Spleen (tissue), 13 donors: ENCODE measurements around the gene FAM9C. TPM values are rescaled to one million over a fixed set of nuclear protein-coding genes. Genes with fewer than 3 reads are reported as not detected.

ENCODE experiments used
- DNase-seq: peaks from one replicate; pipeline ENCODE4 v3.0.0-alpha.2; 2020
- H3K27ac ChIP-seq, 8 donors: fragments of 200-600 bp; sonication (generic) in 7 of 8; 1 replicate in 4 of 8; 2 replicates in 4 of 8; pipeline versions ENCODE4 v1.5.0 to v1.8.0; 2016 to 2021; ENCODE audit warnings: inconsistent platforms in 4 of 8, mild to moderate bottlenecking in 4 of 8, moderate library complexity in 1 of 8
- H3K27me3 ChIP-seq, 7 donors: fragments of 200-600 bp; sonication (generic) in 6 of 7; replicated peaks in 1 of 7; 1 replicate in 4 of 7; 2 replicates in 3 of 7; pipeline versions ENCODE4 v1.5.0 to v1.8.0; 2016 to 2021; ENCODE audit warnings: inconsistent platforms in 3 of 7, mild to moderate bottlenecking in 1 of 7
- H3K36me3 ChIP-seq, 6 donors: fragments of 200-600 bp; sonication (generic) in 5 of 6; 1 replicate in 4 of 6; 2 replicates in 2 of 6; pipeline versions ENCODE4 v1.5.0 to v1.8.0; 2016 to 2021; ENCODE audit warnings: inconsistent platforms in 2 of 6
- H3K4me1 ChIP-seq, 6 donors: fragments of 200-600 bp; sonication (generic) in 5 of 6; 1 replicate in 3 of 6; 2 replicates in 3 of 6; pipeline versions ENCODE4 v1.5.0 to v1.8.0; 2016 to 2021; ENCODE audit warnings: inconsistent platforms in 3 of 6
- H3K4me3 ChIP-seq, 8 donors: fragments of 200-600 bp; sonication (generic) in 7 of 8; 1 replicate in 4 of 8; 2 replicates in 4 of 8; pipeline versions ENCODE4 v1.5.0 to v1.8.0; 2016 to 2021; ENCODE audit warnings: inconsistent platforms in 4 of 8, mild to moderate bottlenecking in 4 of 8, moderate library complexity in 2 of 8
- H3K9me3 ChIP-seq, 8 donors: fragments of 200-600 bp; sonication (generic) in 7 of 8; 1 replicate in 4 of 8; 2 replicates in 4 of 8; pipeline versions ENCODE4 v1.5.0 to v1.8.0; 2016 to 2021; ENCODE audit warnings: inconsistent platforms in 4 of 8
- POLR2A ChIP-seq, 3 donors: fragments of 450-650 bp; IDR thresholded peaks; one replicate each; pipeline ENCODE4 v1.5.1; 2017; ENCODE audit warnings: antibody characterized with exemption in 3 of 3, mild to moderate bottlenecking in 1 of 3
- POLR2AphosphoS5 ChIP-seq, 3 donors: sonication (generic); formaldehyde crosslinking; IDR thresholded peaks; one replicate each; pipeline ENCODE4 v1.5.1; 2017; ENCODE audit warnings: antibody characterized with exemption in 3 of 3
- WGBS, 5 donors: extraction: QIAGEN DNeasy Blood & Tissue Kit in 3 of 5; methylation state at CpG; one replicate each; pipeline versions ENCODE4 v1.1.5 to v1.1.7; 2013 to 2018; 5-methylcytosine and 5-hydroxymethylcytosine counted together
- intact Hi-C: fragments of 100-400 bp; cut with DNase I; formaldehyde crosslinking; loops from one replicate; pipeline ENCODE4 v1.15.0; 2023; ENCODE audit warnings: low total_unique reads
- long read RNA-seq, 2 donors: transcript quantifications; one replicate each; lab custom pipeline, GENCODE V29; 2026
- polyA plus RNA-seq, 3 donors: library from polyadenylated mRNA; stranded (reverse); fragments of 200-250 nt; gene quantifications; one replicate each; pipeline ENCODE4 v1.2.1, GENCODE V29; 2013
- total RNA-seq, 7 donors: library from RNA; depleted of rRNA in 3 of 7; stranded (reverse); fragments of >200 nt in 3 of 7; fragmentation: NEBNext Ultra II Directional in 4 of 7; extraction: Animal tissue kit (Norgen Biotek cat#: 25700) in 4 of 7; gene quantifications; one replicate each; pipeline versions ENCODE4 v1.1.0 to v1.2.1, GENCODE V29; 2016 to 2021
- TF ChIP-seq, protein P1 (sequence below), 11 experiments: fragments of 200-600 bp in 7 of 11; fragments of 450-650 bp in 4 of 11; sonication (generic) in 4 of 11; IDR thresholded peaks in 8 of 11; conservative IDR thresholded peaks in 3 of 11; 1 replicate in 7 of 11; 2 replicates in 4 of 11; pipeline versions ENCODE4 v1.4.0 to v1.8.0; 2016 to 2021; ENCODE audit warnings: antibody characterized with exemption in 11 of 11, inconsistent platforms in 4 of 11, mild to moderate bottlenecking in 1 of 11
- donor health status: healthy with polysubstance abuse.
- donor health status: DM: no; HTN: no; CAD: no; lungs with moderate emphysema.
- donor health status: DM: no; HTN: no; CAD: no.
- donor health status: Bipolar disorder and iron deficiency.
- donor health status: healthy.
- donor health status: DM: no; HTN: no; CAD: no.
- donor health status: DM: yes; HTN: yes; CAD: no.

The FAM9C gene
- total RNA-seq (10 to 100 TPM in 3 of 7 donors, under 1 TPM in 2, not detected in 2; 0.09 to 56.0 (median 12.3) TPM), polyA plus RNA-seq (10 to 100 TPM in 1 of 3 donors, under 1 TPM in 1, not detected in 1; 0.16 to 10.5 TPM)
- long read RNA-seq, donor 1: 0 reads
- long read RNA-seq, donor 2: 0 reads

DNA sequence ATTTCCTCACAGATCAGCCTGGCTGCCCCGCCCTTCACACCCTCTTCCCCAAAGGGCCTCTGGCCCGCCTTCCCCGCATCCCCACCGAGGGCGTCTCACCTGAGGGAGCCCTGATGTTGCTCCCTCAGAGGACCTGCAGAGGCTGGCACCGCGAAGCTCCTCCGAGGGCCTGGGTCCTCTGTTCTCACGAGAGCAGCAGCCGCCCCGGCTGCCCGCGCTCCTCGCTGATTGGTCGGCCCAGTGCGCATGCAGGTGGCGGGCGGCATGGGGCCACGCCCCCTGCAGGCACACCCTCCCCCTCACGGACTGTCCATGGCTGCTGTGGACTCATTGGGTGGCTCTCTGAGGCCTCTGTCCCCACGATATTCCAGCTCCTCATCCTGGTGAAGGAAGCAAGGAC is at the start of gene FAM9C:
Gene FAM9C, minus strand, starts transcription at position 180 of the 400 bp plus-strand sequence. CDS start 831 bp downstream, outside the sequence.
- H3K4me3 ChIP-seq: no peak within 1 kb of the TSS
- H3K27me3 ChIP-seq: peaks cover 0 to under 1% (median 0%) of the 10 kb centered on the region in 7 donors
- peak within 1 kb of the TSS in 2 of 8 donors; percentile 27 to 71 for H3K27ac ChIP-seq
- H3K9me3 ChIP-seq: no peaks in the 10 kb centered on the region
- peak; percentile 75 for DNase-seq
- 68 to 98% (median 93%) methylated on average over 11 to 21 of the region's 21 CpGs for WGBS, 5 donors
- no peaks in the 10 kb centered on the region for H3K36me3 ChIP-seq
- intact Hi-C loops: no loop called here
- H3K4me1 ChIP-seq: peaks cover 0 to 31% (median 2%) of the 10 kb centered on the region in 6 donors
- no peak for TF ChIP-seq POLR2AphosphoS5 (IDR thresholded peaks at IDR 0.05)
- TF ChIP-seq, protein P1, sequence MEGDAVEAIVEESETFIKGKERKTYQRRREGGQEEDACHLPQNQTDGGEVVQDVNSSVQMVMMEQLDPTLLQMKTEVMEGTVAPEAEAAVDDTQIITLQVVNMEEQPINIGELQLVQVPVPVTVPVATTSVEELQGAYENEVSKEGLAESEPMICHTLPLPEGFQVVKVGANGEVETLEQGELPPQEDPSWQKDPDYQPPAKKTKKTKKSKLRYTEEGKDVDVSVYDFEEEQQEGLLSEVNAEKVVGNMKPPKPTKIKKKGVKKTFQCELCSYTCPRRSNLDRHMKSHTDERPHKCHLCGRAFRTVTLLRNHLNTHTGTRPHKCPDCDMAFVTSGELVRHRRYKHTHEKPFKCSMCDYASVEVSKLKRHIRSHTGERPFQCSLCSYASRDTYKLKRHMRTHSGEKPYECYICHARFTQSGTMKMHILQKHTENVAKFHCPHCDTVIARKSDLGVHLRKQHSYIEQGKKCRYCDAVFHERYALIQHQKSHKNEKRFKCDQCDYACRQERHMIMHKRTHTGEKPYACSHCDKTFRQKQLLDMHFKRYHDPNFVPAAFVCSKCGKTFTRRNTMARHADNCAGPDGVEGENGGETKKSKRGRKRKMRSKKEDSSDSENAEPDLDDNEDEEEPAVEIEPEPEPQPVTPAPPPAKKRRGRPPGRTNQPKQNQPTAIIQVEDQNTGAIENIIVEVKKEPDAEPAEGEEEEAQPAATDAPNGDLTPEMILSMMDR (IDR thresholded peaks at IDR 0.05 in 8 of 11, conservative IDR thresholded peaks at IDR 0.05 in 3 of 11): no peak

DNA sequence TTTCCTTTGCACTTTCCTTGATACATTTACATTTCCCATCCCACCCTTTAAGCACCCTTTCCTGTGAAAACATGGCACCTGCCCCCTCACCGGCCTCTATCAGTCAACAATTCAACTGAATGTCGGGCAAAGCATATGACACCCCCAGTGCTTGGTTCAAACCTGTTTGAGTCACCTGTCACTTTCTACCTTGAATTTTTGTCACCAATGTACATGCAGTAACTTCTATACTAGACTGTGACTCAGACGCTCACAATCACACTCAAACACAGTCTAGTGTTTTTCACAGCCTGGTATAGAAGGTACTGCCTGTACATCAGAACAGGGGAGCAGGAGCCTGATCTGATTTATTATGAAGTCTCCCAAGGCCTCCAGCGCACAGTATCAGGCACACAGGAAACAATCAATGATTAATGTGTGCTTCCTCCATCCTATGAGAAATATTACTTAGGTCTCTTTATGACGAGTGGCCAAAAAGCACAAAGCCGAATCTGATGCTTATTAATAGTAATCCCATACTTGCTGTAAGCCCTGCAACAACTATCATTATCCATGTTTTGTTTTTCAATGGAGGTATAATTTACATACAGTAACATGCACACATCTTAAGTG is 49.2 kb upstream of the FAM9C start:
- Histone ChIP-seq H3K9me3 (no peaks in the 10 kb centered on the region), H3K27me3 (no peaks in the 10 kb centered on the region), H3K36me3 (no peaks in the 10 kb centered on the region), H3K4me3 (peak overlapping the region in 1 of 8 donors; percentile 46), H3K4me1 (peaks cover 17 to 76% (median 62%) of the 10 kb centered on the region in 6 donors), H3K27ac (peak overlapping the region; percentile 6 to 90 (median 88))
- no peak for DNase-seq
- TF ChIP-seq, protein P1 (IDR thresholded peaks at IDR 0.05 in 8 of 11, conservative IDR thresholded peaks at IDR 0.05 in 3 of 11): no peak
- TF ChIP-seq POLR2A (IDR thresholded peaks at IDR 0.05): no peak
- no peak for TF ChIP-seq POLR2AphosphoS5 (IDR thresholded peaks at IDR 0.05)
- intact Hi-C loops: no loop called here
- 50 to 72% (median 55%) methylated on average over 6 of the region's 6 CpGs for WGBS, 5 donors

DNA sequence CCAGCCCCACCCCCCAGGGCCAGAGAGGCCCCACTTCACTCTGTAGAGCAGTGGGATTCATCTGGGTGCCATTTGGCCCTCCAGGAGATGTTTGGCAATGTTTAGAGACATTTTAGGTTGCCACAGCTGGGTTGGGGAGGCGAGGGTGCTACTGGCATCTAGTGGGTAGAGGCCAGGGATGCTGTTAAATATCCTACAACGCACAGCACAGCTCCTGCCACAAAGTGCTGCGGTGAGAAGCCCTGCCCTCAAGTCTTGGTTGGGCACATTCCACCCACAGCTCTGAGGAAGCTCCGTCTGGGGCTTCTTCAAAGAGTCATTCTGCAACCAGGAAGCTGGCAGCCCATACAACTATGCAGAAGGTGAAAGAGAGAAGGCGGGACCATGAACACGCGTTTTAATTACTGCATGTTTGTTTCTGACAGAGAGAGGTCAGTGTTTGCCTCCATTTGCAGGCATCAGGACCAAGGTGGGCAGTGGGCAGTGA is 48.1 kb upstream of the FAM9C start:
- Histone ChIP-seq H3K36me3 (no peaks in the 10 kb centered on the region), H3K27ac (peak overlapping the region; percentile 66 to 90 (median 88)), H3K9me3 (no peaks in the 10 kb centered on the region), H3K27me3 (no peaks in the 10 kb centered on the region), H3K4me3 (peak overlapping the region in 1 of 8 donors; percentile 46), H3K4me1 (peaks cover 28 to 87% (median 69%) of the 10 kb centered on the region in 6 donors)
- DNase-seq: peak; percentile 90
- TF ChIP-seq POLR2AphosphoS5 (IDR thresholded peaks at IDR 0.05) (peak; percentile 7 to 86 (median 80)), POLR2A (IDR thresholded peaks at IDR 0.05) (no peak)
- TF ChIP-seq, protein P1 (IDR thresholded peaks at IDR 0.05 in 8 of 11, conservative IDR thresholded peaks at IDR 0.05 in 3 of 11): peak in 7 of 11 experiments; percentile 17 to 51 (median 41)
- WGBS, 5 donors: 21 to 47% (median 31%) methylated on average over 3 to 7 of the region's 7 CpGs
- intact Hi-C loops: no loop called here

DNA sequence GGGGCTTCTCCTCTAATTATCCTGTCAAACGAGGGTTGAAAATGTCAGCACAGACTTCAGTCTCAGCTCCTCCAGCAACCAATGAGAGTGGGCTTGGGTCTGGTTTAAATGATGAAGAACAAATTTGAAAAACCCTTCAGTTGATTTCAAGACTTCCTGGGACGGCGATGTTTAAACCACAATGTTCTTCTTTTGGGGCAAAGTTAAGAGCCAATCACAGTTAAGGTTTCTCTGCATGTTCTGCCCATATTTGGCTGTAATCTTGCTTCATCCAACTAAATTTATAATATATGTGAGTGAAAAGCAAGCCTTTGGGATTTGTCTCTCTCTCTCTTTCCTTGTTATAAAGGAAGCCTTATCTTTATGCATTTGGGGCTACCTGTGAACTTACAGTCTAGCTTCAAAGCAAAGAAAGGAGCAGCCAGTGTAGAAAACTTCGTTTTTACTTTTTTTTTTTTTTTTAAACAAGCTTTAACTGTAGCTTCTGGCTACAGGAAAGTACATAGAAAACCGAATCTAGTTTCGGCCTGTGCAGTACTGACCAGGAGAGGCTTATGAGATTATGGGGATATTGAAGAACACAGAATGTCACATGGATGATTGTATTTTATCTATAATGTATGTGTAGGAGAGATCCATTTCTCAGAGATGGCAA is 46.8 kb upstream of the FAM9C start:
- H3K9me3 ChIP-seq: no peaks in the 10 kb centered on the region
- DNase-seq: no peak
- no peaks in the 10 kb centered on the region for H3K36me3 ChIP-seq
- H3K4me1 ChIP-seq: peaks cover 40 to 99% (median 81%) of the 10 kb centered on the region in 6 donors
- intact Hi-C loops: no loop called here
- peak overlapping the region; percentile 66 to 90 (median 88) for H3K27ac ChIP-seq
- no peaks in the 10 kb centered on the region for H3K27me3 ChIP-seq
- H3K4me3 ChIP-seq: peak overlapping the region in 1 of 8 donors; percentile 46
- 17 to 57% (median 33%) methylated on average over 6 of the region's 6 CpGs for WGBS, 5 donors
- TF ChIP-seq, protein P1 (IDR thresholded peaks at IDR 0.05 in 8 of 11, conservative IDR thresholded peaks at IDR 0.05 in 3 of 11): no peak
- TF ChIP-seq POLR2A (IDR thresholded peaks at IDR 0.05): no peak
- no peak for TF ChIP-seq POLR2AphosphoS5 (IDR thresholded peaks at IDR 0.05)
